GM18511 (cell line): Measurements from ENCODE around the gene LRP2.
A peak's percentile ranks its signal among the peaks of the same experiment; 100 is the strongest.

Source experiments
- ATAC-seq: cut with Tn5 transposase; IDR thresholded peaks from one replicate; pipeline ENCODE4 v1.9.1; 2021; ENCODE audit warnings: mild to moderate bottlenecking, moderate library complexity; ENCODE audit not compliant: unreplicated experiment

Gene LRP2

GRCh38 chr2:169094676-169095075 lies 267.7 kb downstream of the LRP2 start:
- no peak for ATAC-seq

- no peak for ATAC-seq
Measured at GRCh38 chr2:169093535-169093934, 268.8 kb downstream of the LRP2 start.

- no peak for ATAC-seq
Measured at GRCh38 chr2:169091761-169092519, 270.4 kb downstream of the LRP2 start.

GRCh38 chr2:169091256-169091655 lies 271.1 kb downstream of the LRP2 start:
- no peak for ATAC-seq

GRCh38 chr2:169090133-169090820 lies 272.1 kb downstream of the LRP2 start:
- ATAC-seq = no peak

- no peak for ATAC-seq
Measured at GRCh38 chr2:169089182-169089581, 273.2 kb downstream of the LRP2 start.

GRCh38 chr2:169087757-169088379 lies 274.5 kb downstream of the LRP2 start:
- ATAC-seq = no peak

GRCh38 chr2:169086893-169087467 lies 275.4 kb downstream of the LRP2 start:
- ATAC-seq = no peak

- ATAC-seq = peak; percentile 61
Measured at GRCh38 chr2:169082995-169083394, 279.3 kb downstream of the LRP2 start.

- ATAC-seq = no peak
Measured at GRCh38 chr2:169081551-169081950, 280.8 kb downstream of the LRP2 start.

GRCh38 chr2:169080250-169081069 lies 281.9 kb downstream of the LRP2 start:
- peak; percentile 90 for ATAC-seq

GRCh38 chr2:169077674-169078240 lies 284.6 kb downstream of the LRP2 start:
- no peak for ATAC-seq
